ENCODE measurements around the gene IRF2BPL.

Gene IRF2BPL

GRCh38 chr14:76990084-76990483 lies 38.4 kb downstream of the IRF2BPL start:
- no peaks in the 10 kb centered on the region for H3K27me3 ChIP-seq (ENCODE audit: control insufficient read depth, insufficient read depth, low read length)
- H3K9ac ChIP-seq (ENCODE audit: low read length), result no peak overlapping the region

GRCh38 chr14:76987956-76988520 lies 40.5 kb downstream of the IRF2BPL start:
- Histone ChIP-seq H3K27ac (ENCODE audit: low read length) (no peak overlapping the region), H3K9ac (ENCODE audit: low read length) (no peak overlapping the region), H3K36me3 (ENCODE audit: control insufficient read depth, low read depth, low read length) (no peaks in the 10 kb centered on the region), H3K4me3 (ENCODE audit: low read length) (no peak overlapping the region), H3K27me3 (ENCODE audit: control insufficient read depth, insufficient read depth, low read length) (no peaks in the 10 kb centered on the region), H3K9me3 (ENCODE audit: control insufficient read depth, low read depth, low read length) (no peaks in the 10 kb centered on the region), H3K4me1 (ENCODE audit: control insufficient read depth, low read depth, low read length) (peaks cover 27% of the 10 kb centered on the region)

More at GRCh38 chr14:76990084-76990483, 38.4 kb downstream of the IRF2BPL start:
- Histone ChIP-seq H3K4me3 (ENCODE audit: low read length) (no peak overlapping the region), H3K4me1 (ENCODE audit: control insufficient read depth, low read depth, low read length) (peaks cover 21% of the 10 kb centered on the region), H3K36me3 (ENCODE audit: control insufficient read depth, low read depth, low read length) (no peaks in the 10 kb centered on the region), H3K9me3 (ENCODE audit: control insufficient read depth, low read depth, low read length) (no peaks in the 10 kb centered on the region), H3K27ac (ENCODE audit: low read length) (no peak overlapping the region)

- Histone ChIP-seq H3K4me3 (ENCODE audit: low read length) (no peak overlapping the region), H3K9ac (ENCODE audit: low read length) (no peak overlapping the region), H3K4me1 (ENCODE audit: control insufficient read depth, low read depth, low read length) (peaks cover 27% of the 10 kb centered on the region), H3K27me3 (ENCODE audit: control insufficient read depth, insufficient read depth, low read length) (no peaks in the 10 kb centered on the region), H3K36me3 (ENCODE audit: control insufficient read depth, low read depth, low read length) (no peaks in the 10 kb centered on the region), H3K27ac (ENCODE audit: low read length) (no peak overlapping the region), H3K9me3 (ENCODE audit: control insufficient read depth, low read depth, low read length) (no peaks in the 10 kb centered on the region)
These were observed 42.3 kb downstream of the IRF2BPL start for GRCh38 chr14:76986231-76986565.

- Histone ChIP-seq H3K36me3 (ENCODE audit: control insufficient read depth, low read depth, low read length) (no peaks in the 10 kb centered on the region), H3K4me3 (ENCODE audit: low read length) (no peak overlapping the region), H3K4me1 (ENCODE audit: control insufficient read depth, low read depth, low read length) (peaks cover 27% of the 10 kb centered on the region), H3K9ac (ENCODE audit: low read length) (no peak overlapping the region), H3K27me3 (ENCODE audit: control insufficient read depth, insufficient read depth, low read length) (no peaks in the 10 kb centered on the region), H3K27ac (ENCODE audit: low read length) (no peak overlapping the region), H3K9me3 (ENCODE audit: control insufficient read depth, low read depth, low read length) (no peaks in the 10 kb centered on the region)
These were observed 42.8 kb downstream of the IRF2BPL start for GRCh38 chr14:76985540-76986230.

GRCh38 chr14:76984787-76985375 lies 43.6 kb downstream of the IRF2BPL start:
- no peak overlapping the region for H3K9ac ChIP-seq (ENCODE audit: low read length)
- no peaks in the 10 kb centered on the region for H3K36me3 ChIP-seq (ENCODE audit: control insufficient read depth, low read depth, low read length)
- H3K27me3 ChIP-seq (ENCODE audit: control insufficient read depth, insufficient read depth, low read length), result no peaks in the 10 kb centered on the region
- H3K4me1 ChIP-seq (ENCODE audit: control insufficient read depth, low read depth, low read length), result peaks cover 27% of the 10 kb centered on the region
- H3K27ac ChIP-seq (ENCODE audit: low read length), result no peak overlapping the region
- no peak overlapping the region for H3K4me3 ChIP-seq (ENCODE audit: low read length)
- H3K9me3 ChIP-seq (ENCODE audit: control insufficient read depth, low read depth, low read length), result no peaks in the 10 kb centered on the region

GRCh38 chr14:76984297-76984696 lies 44.2 kb downstream of the IRF2BPL start:
- H3K4me3 ChIP-seq (ENCODE audit: low read length), result no peak overlapping the region
- no peaks in the 10 kb centered on the region for H3K27me3 ChIP-seq (ENCODE audit: control insufficient read depth, insufficient read depth, low read length)
- H3K36me3 ChIP-seq (ENCODE audit: control insufficient read depth, low read depth, low read length), result no peaks in the 10 kb centered on the region
- H3K4me1 ChIP-seq (ENCODE audit: control insufficient read depth, low read depth, low read length), result peaks cover 27% of the 10 kb centered on the region
- H3K9me3 ChIP-seq (ENCODE audit: control insufficient read depth, low read depth, low read length), result no peaks in the 10 kb centered on the region
- H3K27ac ChIP-seq (ENCODE audit: low read length), result no peak overlapping the region
- no peak overlapping the region for H3K9ac ChIP-seq (ENCODE audit: low read length)

- no peaks in the 10 kb centered on the region for H3K27me3 ChIP-seq (ENCODE audit: control insufficient read depth, insufficient read depth, low read length)
- H3K4me1 ChIP-seq (ENCODE audit: control insufficient read depth, low read depth, low read length), result peaks cover 21% of the 10 kb centered on the region
- no peak overlapping the region for H3K27ac ChIP-seq (ENCODE audit: low read length)
- no peak overlapping the region for H3K4me3 ChIP-seq (ENCODE audit: low read length)
- no peaks in the 10 kb centered on the region for H3K36me3 ChIP-seq (ENCODE audit: control insufficient read depth, low read depth, low read length)
- no peaks in the 10 kb centered on the region for H3K9me3 ChIP-seq (ENCODE audit: control insufficient read depth, low read depth, low read length)
- no peak overlapping the region for H3K9ac ChIP-seq (ENCODE audit: low read length)
These were observed 46.8 kb downstream of the IRF2BPL start for GRCh38 chr14:76981670-76982069.

- Histone ChIP-seq H3K27ac (ENCODE audit: low read length) (no peak overlapping the region), H3K4me3 (ENCODE audit: low read length) (no peak overlapping the region)
These were observed 50.5 kb downstream of the IRF2BPL start for GRCh38 chr14:76977793-76978720.

GRCh38 chr14:76976240-76977005 lies 52.1 kb downstream of the IRF2BPL start:
- no peaks in the 10 kb centered on the region for H3K27me3 ChIP-seq (ENCODE audit: control insufficient read depth, insufficient read depth, low read length)
- no peaks in the 10 kb centered on the region for H3K9me3 ChIP-seq (ENCODE audit: control insufficient read depth, low read depth, low read length)
- no peak overlapping the region for H3K9ac ChIP-seq (ENCODE audit: low read length)
- no peak overlapping the region for H3K27ac ChIP-seq (ENCODE audit: low read length)
- H3K4me1 ChIP-seq (ENCODE audit: control insufficient read depth, low read depth, low read length), result no peaks in the 10 kb centered on the region
- H3K4me3 ChIP-seq (ENCODE audit: low read length), result no peak overlapping the region
- H3K36me3 ChIP-seq (ENCODE audit: control insufficient read depth, low read depth, low read length), result no peaks in the 10 kb centered on the region

More at GRCh38 chr14:76977793-76978720, 50.5 kb downstream of the IRF2BPL start:
- no peaks in the 10 kb centered on the region for H3K36me3 ChIP-seq (ENCODE audit: control insufficient read depth, low read depth, low read length)
- no peaks in the 10 kb centered on the region for H3K4me1 ChIP-seq (ENCODE audit: control insufficient read depth, low read depth, low read length)
- H3K9ac ChIP-seq (ENCODE audit: low read length), result no peak overlapping the region
- no peaks in the 10 kb centered on the region for H3K9me3 ChIP-seq (ENCODE audit: control insufficient read depth, low read depth, low read length)
- H3K27me3 ChIP-seq (ENCODE audit: control insufficient read depth, insufficient read depth, low read length), result no peaks in the 10 kb centered on the region

GRCh38 chr14:76975812-76976211 lies 52.7 kb downstream of the IRF2BPL start:
- Histone ChIP-seq H3K36me3 (ENCODE audit: control insufficient read depth, low read depth, low read length) (no peaks in the 10 kb centered on the region), H3K9me3 (ENCODE audit: control insufficient read depth, low read depth, low read length) (no peaks in the 10 kb centered on the region), H3K27me3 (ENCODE audit: control insufficient read depth, insufficient read depth, low read length) (no peaks in the 10 kb centered on the region), H3K4me1 (ENCODE audit: control insufficient read depth, low read depth, low read length) (peaks cover 3% of the 10 kb centered on the region), H3K9ac (ENCODE audit: low read length) (no peak overlapping the region), H3K27ac (ENCODE audit: low read length) (no peak overlapping the region), H3K4me3 (ENCODE audit: low read length) (no peak overlapping the region)

- H3K4me3 ChIP-seq (ENCODE audit: low read length), result no peak overlapping the region
- H3K36me3 ChIP-seq (ENCODE audit: control insufficient read depth, low read depth, low read length), result no peaks in the 10 kb centered on the region
- no peaks in the 10 kb centered on the region for H3K9me3 ChIP-seq (ENCODE audit: control insufficient read depth, low read depth, low read length)
- H3K4me1 ChIP-seq (ENCODE audit: control insufficient read depth, low read depth, low read length), result peaks cover 4% of the 10 kb centered on the region
- no peak overlapping the region for H3K27ac ChIP-seq (ENCODE audit: low read length)
- no peak overlapping the region for H3K9ac ChIP-seq (ENCODE audit: low read length)
- H3K27me3 ChIP-seq (ENCODE audit: control insufficient read depth, insufficient read depth, low read length), result no peaks in the 10 kb centered on the region
These were observed 53.5 kb downstream of the IRF2BPL start for GRCh38 chr14:76975051-76975450.
